Thoracic aorta (tissue), 2 donors: ENCODE measurements around the gene CRB2. TPM values are rescaled to one million over a fixed set of nuclear protein-coding genes. Genes with fewer than 3 reads are reported as not detected.

ENCODE experiments used
- ATAC-seq: fragments of 150-250 bp; one replicate; pipeline ENCODE4 v1.8.0; 2017; ENCODE audit warnings: low read depth; ENCODE audit not compliant: insufficient number of reproducible peaks, low FRiP score
- DNase-seq: peaks from one replicate; pipeline ENCODE4 v3.0.0-alpha.2; 2020; ENCODE audit warnings: low spot score
- H3K27ac ChIP-seq, 2 donors: fragments of 200-600 bp; sonication (generic); 1 replicate in 1 of 2; 2 replicates in 1 of 2; pipeline ENCODE4 v1.5.1; 2016; ENCODE audit warnings: mild to moderate bottlenecking in 2 of 2, moderate library complexity in 2 of 2
- H3K27me3 ChIP-seq: fragments of 200-600 bp; sonication (generic); replicated peaks from 2 replicates; pipeline ENCODE4 v1.6.0; 2016; ENCODE audit warnings: mild to moderate bottlenecking; ENCODE audit not compliant: insufficient read depth
- H3K36me3 ChIP-seq: fragments of 200-600 bp; sonication (generic); one replicate; pipeline ENCODE4 v1.5.1; 2016
- H3K4me1 ChIP-seq, 2 donors: fragments of 200-600 bp; sonication (generic); 1 replicate in 1 of 2; 2 replicates in 1 of 2; pipeline versions ENCODE4 v1.5.1 to v1.6.0; 2016; ENCODE audit warnings: low read depth in 2 of 2, mild to moderate bottlenecking in 1 of 2; ENCODE audit not compliant: control insufficient read depth in 1 of 2
- H3K4me3 ChIP-seq: fragments of 200-600 bp; sonication (generic); 2 replicates; pipeline ENCODE4 v1.5.1; 2016; ENCODE audit warnings: mild to moderate bottlenecking
- H3K9me3 ChIP-seq: fragments of 200-600 bp; sonication (generic); 2 replicates; pipeline ENCODE4 v1.5.1; 2016
- total RNA-seq, 2 donors: library from RNA; depleted of rRNA; stranded (reverse); fragments of >200 nt; gene quantifications; one replicate each; pipeline versions ENCODE4 v1.1.0 to v1.2.3, GENCODE V29; 2016
- TF ChIP-seq, protein P1 (sequence below): fragments of 200-600 bp; sonication (generic); IDR thresholded peaks from one replicate; pipeline ENCODE4 v1.5.1; 2019; ENCODE audit warnings: antibody characterized with exemption

Gene CRB2
- total RNA-seq, 2 donors from 2014 or later = not detected

DNA sequence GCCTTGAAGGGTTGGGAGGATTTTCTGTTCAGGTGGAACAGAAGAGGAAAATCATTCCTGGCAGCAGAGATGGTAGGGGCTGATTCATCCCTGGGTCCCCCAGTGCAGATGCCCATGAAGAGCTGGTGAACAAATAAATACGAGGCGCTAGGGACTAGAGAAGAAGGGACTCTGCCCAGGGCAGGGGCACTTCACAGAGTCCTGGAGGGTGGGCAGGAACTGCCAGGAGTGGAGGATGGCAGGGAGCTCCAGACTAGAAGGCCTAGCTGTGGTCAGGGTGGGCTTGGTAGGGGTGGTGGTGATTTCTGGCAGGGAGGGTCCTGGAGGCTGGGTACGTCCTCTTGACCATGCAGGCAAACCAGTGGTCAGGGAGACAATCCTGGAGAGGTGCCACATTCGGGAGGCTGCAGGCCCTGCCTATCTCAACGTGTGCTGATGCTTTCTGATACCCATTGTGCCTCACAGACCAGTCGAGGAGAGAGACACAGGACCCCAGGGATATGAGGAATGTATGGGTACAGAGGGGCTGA is 69.9 kb downstream of the CRB2 start:
- H3K36me3 ChIP-seq = peaks cover 5% of the 10 kb centered on the region
- ATAC-seq = no peak
- H3K27me3 ChIP-seq = no peaks in the 10 kb centered on the region
- H3K4me3 ChIP-seq = no peak overlapping the region
- no peak overlapping the region for H3K27ac ChIP-seq
- TF ChIP-seq, protein P1, sequence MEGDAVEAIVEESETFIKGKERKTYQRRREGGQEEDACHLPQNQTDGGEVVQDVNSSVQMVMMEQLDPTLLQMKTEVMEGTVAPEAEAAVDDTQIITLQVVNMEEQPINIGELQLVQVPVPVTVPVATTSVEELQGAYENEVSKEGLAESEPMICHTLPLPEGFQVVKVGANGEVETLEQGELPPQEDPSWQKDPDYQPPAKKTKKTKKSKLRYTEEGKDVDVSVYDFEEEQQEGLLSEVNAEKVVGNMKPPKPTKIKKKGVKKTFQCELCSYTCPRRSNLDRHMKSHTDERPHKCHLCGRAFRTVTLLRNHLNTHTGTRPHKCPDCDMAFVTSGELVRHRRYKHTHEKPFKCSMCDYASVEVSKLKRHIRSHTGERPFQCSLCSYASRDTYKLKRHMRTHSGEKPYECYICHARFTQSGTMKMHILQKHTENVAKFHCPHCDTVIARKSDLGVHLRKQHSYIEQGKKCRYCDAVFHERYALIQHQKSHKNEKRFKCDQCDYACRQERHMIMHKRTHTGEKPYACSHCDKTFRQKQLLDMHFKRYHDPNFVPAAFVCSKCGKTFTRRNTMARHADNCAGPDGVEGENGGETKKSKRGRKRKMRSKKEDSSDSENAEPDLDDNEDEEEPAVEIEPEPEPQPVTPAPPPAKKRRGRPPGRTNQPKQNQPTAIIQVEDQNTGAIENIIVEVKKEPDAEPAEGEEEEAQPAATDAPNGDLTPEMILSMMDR = no peak
- no peak for DNase-seq
- H3K4me1 ChIP-seq = no peaks in the 10 kb centered on the region
- H3K9me3 ChIP-seq = peaks cover 5% of the 10 kb centered on the region

DNA sequence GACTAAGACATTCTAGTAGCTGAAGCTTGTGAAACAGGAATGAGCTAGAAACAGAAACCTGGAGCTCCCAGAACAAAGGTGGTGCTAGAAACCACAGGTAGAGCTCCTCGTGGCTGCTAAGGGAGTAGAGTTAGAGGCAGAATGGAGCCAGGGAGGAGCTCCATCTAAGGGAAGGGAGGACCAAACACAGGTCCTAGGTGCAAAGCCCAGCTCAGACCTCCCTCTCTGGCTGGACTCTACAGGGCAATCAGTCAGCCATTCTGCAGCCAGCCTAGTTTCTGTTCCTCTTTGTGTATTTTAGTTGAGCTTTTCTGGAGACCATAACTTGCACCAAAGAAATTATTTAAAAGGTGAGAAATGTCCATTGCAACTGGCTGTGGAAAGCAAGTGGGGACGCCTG is 70.4 kb downstream of the CRB2 start:
- Histone ChIP-seq H3K36me3 (peaks cover 5% of the 10 kb centered on the region), H3K4me3 (no peak overlapping the region), H3K27me3 (no peaks in the 10 kb centered on the region), H3K27ac (no peak overlapping the region), H3K4me1 (no peaks in the 10 kb centered on the region), H3K9me3 (peaks cover 5% of the 10 kb centered on the region)
- DNase-seq (no peak), ATAC-seq (no peak)
- TF ChIP-seq, protein P1 = no peak

Other genes with a start within 250 kb of the CRB2 start
- 1 to 10 TPM; 2.8 to 3.3 TPM for gene STRBP, start 87.6 kb upstream of the CRB2 start, total RNA-seq